Ishikawa (cell line): Measurements from ENCODE around the gene IL17RA.

Source experiments
- RAD21 ChIP-seq: IDR thresholded peaks from 2 replicates; pipeline ENCODE4 v1.6.1; 2012; ENCODE audit warnings: low read depth
- TCF12 ChIP-seq: IDR thresholded peaks from 2 replicates; pipeline ENCODE4 v1.6.1; 2012; ENCODE audit warnings: low read depth

GRCh38 chr22:17097062-17097461, 12.3 kb downstream of the IL17RA start:
- TF ChIP-seq RAD21 (no peak), TCF12 (no peak)
